HG03025 (cell line): ENCODE data around the gene SRGAP3.

Experiments
- ATAC-seq: cut with Tn5 transposase; IDR thresholded peaks from one replicate; pipeline ENCODE4 v1.9.1; 2021; ENCODE audit warnings: mild to moderate bottlenecking, moderate library complexity; ENCODE audit not compliant: unreplicated experiment, low FRiP score

SRGAP3 gene

GRCh38 chr3:8997151-8997550, 252.3 kb downstream of the SRGAP3 start:
- ATAC-seq: no peak

DNA sequence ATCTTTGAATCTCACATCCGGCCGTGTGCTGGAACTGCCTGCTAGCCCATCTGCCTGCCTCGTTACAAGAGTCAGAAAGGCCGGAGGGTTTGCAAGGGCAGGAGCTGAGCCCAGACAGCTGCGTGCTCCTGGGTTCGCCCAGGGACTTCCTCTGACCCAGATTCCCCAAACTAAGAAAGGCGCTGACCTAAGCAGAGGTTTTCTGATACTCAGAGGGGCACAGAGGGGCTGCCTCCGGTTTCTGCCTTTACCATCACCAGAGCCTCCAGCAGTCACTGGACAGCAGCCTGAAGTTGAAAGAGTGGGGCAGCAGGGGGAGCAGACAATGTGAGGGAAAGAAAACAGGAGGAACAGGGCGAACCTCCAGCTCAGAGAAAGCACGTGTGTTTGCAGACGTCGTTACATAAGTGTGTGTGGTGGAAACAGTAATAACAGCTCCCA, 252.7 kb downstream of the SRGAP3 start:
- ATAC-seq: no peak

DNA sequence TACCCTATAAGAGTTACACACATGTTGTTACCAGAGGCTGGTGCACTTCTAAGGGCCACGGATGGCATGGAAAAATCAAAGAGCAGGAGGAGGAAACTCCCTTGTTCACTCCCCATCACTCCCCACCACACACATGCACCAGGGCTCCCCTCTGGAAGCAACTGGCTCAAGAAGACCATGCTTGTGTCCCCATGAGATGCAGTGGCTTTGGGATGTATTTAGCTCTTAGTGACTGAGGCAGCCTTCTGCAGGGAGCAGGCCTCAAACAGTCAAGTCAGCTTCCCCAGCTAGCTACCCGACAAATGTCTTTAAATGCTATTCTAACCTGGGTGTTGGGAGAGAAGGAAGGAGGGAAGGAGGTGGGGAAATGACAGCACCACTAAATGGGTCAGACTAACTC, 253.2 kb downstream of the SRGAP3 start:
- ATAC-seq: no peak

DNA sequence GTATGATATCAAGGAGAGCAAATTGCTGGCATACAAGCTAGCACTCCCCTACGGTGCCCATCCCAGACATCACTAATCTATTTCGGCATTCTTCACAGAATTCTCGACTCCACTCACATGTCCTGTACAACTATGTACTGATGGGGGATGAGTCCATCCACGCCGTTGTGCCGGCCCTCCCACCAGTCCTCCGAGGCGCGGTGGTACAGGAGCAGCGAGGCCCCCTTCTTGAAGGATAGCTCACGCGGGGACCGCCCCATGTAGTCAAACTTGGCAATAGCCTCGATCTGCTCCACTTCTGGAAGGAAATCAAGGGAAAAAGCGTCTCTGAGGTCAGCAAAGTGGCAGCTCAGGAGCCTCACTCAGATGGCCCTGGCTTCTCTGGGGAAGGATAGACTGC, 255.2 kb downstream of the SRGAP3 start:
- no peak for ATAC-seq

- ATAC-seq: no peak
These were observed 256.1 kb downstream of the SRGAP3 start for GRCh38 chr3:8993331-8993730.

DNA sequence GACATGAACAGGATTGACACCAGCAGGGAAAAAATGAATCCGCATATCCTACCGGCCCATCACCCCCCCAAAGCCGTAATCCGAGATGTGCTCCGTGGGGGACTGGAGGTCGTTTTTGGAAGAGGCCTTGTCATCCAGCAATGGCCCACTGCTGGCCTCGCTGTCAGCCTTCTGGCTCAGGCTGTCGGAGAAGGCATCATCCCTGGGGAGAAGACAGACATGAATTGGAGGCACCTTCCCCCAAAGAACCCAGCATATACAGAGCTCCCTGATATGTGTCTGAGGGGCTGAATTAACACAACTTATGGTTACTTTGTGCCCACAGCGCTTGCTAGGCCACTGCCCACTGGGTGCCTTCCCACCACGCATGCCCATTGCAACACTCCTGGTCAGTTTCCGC, 256.6 kb downstream of the SRGAP3 start:
- ATAC-seq: no peak

DNA sequence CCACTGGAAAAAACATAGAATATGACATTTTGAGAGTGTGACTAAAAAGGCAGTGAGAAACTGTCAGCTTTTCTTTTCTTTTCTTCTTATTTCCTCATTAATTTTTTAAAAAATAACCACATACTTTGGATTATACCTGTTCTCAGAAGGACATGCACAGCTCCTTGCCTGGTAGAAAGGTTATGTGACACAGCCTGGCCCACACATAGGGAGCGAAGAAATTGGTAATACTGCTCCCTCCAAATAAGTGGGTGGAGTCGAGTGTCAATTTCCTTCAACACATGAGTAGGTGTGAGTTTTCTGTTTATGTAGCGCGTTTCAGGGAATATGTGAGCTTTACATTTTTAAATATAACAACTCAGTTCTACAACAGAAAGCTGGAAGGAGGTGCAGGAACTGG, 257.2 kb downstream of the SRGAP3 start:
- no peak for ATAC-seq

GRCh38 chr3:8990266-8991215, 258.9 kb downstream of the SRGAP3 start:
- no peak for ATAC-seq

DNA sequence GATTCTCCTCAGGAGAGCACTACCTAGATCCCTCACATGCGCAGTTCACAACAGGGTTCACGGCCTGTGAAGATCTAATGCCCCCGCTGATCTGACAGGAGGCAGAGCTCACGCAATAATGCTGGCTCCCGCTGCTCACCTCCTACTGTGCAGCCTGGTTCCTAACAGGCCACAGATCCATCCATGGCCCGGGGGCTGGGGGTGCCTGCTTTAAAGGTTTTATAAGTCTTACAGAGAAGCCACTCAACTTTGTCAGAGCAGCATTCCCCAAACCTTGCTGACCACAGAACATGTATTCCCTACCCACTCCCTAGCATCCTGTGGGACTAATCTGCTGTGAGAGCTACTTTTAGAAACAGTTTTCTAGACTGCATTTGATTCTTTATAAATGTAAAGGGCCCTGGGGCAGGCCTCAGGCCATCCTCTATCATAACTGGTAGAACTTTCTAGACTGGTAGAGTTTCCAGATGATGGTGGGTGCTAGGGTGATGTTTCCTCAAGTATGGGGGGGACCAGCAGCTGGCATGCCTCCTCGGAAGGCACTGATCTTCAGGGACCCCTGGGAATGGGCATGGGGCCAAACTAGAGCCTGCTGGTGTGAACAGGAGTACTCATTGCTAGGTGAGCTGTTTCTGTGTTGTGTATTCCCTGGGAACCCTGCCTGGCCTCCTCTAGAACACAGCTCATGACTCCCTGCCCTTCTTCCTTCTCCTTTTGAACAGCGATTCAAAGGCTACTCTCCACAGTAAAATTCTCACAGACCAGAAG, 260.5 kb downstream of the SRGAP3 start:
- no peak for ATAC-seq

GRCh38 chr3:8988384-8988655, 261.1 kb downstream of the SRGAP3 start:
- ATAC-seq: no peak

DNA sequence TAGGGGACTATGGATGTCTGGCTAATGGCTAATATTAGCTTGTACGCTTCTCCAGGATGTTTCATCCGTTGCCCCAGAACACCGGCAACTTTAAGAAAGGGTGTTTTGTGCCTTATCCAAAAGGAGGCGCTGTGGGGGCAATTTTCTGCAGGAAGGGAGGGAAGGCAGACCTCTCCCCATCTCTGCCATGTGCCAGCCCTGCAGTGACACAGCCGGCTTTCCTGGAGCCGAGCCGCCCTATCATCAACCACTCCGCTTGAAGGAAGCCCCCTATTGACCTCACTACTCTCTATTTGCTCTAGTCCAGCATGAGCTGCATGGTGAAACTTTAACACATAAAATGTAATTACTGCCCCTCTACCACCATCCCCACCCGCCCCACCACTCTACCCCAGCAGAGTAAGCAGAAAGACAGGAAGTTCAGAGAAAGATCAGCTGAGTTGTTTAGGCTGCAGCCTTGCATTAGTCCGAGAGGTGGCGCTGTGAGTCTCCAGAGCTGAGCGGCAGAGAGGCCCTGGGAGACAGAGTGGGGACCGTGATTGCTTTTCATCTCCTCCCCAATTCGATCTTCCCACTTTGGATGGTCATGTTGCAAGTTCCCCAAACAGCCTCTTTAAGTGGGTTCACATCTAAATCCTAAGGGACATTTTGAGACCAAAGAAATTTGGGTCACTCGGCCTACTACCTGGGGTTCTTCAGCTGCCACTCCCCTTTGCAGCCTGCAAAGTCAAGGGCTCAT, 261.6 kb downstream of the SRGAP3 start:
- ATAC-seq: no peak

DNA sequence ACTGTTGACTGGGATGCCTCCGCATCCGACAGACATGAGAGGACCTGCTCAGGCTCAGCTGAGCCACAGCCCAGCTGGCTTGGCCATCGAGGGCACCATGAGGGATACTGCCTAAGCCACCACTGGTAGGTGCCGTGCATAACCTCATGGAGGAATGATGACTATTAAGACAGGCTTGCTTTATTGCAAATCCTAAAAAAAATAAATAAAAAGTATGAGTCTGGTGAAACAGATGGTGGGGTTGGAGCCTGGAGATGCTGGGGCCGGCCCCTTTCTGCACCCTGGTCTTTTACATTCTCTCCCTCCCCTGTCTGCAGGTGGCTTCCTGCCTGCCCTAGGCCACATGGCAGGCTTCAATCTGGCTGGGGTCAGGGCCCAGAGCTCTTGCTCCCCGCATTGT, 262.2 kb downstream of the SRGAP3 start:
- ATAC-seq: no peak

- ATAC-seq: no peak
These were observed 262.7 kb downstream of the SRGAP3 start for GRCh38 chr3:8986741-8987140.

GRCh38 chr3:8985876-8986275, 263.6 kb downstream of the SRGAP3 start:
- no peak for ATAC-seq

GRCh38 chr3:8985411-8985831, 264.0 kb downstream of the SRGAP3 start:
- ATAC-seq: no peak

- ATAC-seq: no peak
These were observed 264.9 kb downstream of the SRGAP3 start for GRCh38 chr3:8984526-8984925.

- ATAC-seq: no peak
These were observed 265.4 kb downstream of the SRGAP3 start for GRCh38 chr3:8984081-8984480.

DNA sequence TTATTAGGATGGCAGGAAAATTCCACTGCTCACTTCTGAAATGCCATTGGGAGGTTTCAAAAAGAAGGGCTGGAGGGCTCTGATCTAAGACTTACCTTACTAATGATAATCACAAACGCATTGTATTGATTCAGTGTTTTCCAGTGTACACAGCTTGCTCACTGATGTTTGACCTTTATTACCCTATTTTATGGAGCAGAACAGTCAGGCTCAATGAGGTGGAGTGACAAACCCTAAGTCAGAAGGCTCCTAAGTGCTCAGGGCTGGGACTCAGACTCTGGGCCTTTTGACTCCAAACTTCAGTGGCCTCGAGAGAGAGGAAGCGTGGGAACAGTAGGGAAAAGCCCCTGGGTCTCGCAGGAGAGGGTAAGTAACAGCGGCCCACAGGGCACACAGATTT, 265.9 kb downstream of the SRGAP3 start:
- no peak for ATAC-seq

DNA sequence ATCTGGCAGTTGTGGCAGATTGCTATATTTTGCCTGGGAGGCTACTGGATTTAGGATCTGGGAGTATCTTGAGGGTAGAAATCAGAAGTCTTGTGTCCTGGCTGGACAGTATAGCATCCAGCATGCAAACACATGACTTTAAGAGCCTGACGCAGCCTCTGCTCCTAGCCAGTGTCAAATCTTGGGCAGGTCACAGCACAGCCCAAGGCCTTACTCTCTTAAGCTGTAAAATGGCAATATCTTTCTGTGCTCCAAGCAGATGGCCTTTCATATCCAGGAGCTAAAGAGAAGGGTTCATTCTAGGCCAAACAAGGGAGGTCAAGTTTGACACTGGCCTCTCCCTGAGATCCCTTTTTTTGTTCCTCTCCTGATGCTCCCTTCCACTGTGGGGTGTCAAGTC, 266.4 kb downstream of the SRGAP3 start:
- ATAC-seq: no peak

GRCh38 chr3:8982509-8982908, 266.9 kb downstream of the SRGAP3 start:
- no peak for ATAC-seq

- ATAC-seq: no peak
These were observed 267.7 kb downstream of the SRGAP3 start for GRCh38 chr3:8981700-8982099.
